Right lung (tissue), 5 donors: ENCODE data around the gene PLB1. TPM values are rescaled to one million over a fixed set of nuclear protein-coding genes. Genes with fewer than 3 reads are reported as not detected.

ENCODE experiments used
- DNase-seq, 2 donors: peaks; one replicate each; pipeline ENCODE4 v3.0.0-alpha.2; 2013
- polyA plus RNA-seq, 5 donors: library from polyadenylated mRNA; unstranded; fragments of 120-200 nt; gene quantifications; one replicate each; pipeline versions ENCODE4 v1.2.1 to v1.2.3, GENCODE V29; 2013; ENCODE audit warnings: inconsistent platforms in 1 of 5, low replicate concordance in 1 of 5; ENCODE audit not compliant: insufficient read length in 5 of 5, insufficient read depth in 1 of 5

Gene PLB1
- polyA plus RNA-seq, 5 donors = 1.2 to 2.1 (median 1.7) TPM

DNA sequence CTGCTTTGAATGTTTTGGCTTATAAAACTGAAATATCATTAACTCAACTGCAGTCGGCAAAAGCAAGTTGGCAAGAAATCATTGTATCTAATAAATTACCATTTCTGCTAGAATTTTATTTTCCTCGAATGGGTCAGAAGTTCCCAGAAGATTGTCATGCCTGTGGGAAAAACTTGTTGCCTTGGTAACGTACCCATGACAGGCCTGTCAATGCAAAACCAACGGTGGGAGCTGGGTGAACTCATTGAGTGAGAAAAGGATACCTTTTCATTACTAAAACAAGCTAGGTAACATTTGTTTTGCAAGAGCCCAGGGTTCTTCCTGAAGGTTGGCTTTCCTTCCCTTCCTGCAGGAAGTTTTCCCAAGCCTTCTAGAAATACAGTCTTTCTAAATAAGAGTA lies 9.5 kb downstream of the PLB1 start:
- DNase-seq = no peak

- no peak for DNase-seq
Observed at GRCh38 chr2:28506112-28506910, 10.5 kb downstream of the PLB1 start.

- DNase-seq = no peak
Observed at GRCh38 chr2:28507796-28508764, 12.2 kb downstream of the PLB1 start.

- DNase-seq = no peak
Observed at GRCh38 chr2:28509361-28509760, 13.5 kb downstream of the PLB1 start.

DNA sequence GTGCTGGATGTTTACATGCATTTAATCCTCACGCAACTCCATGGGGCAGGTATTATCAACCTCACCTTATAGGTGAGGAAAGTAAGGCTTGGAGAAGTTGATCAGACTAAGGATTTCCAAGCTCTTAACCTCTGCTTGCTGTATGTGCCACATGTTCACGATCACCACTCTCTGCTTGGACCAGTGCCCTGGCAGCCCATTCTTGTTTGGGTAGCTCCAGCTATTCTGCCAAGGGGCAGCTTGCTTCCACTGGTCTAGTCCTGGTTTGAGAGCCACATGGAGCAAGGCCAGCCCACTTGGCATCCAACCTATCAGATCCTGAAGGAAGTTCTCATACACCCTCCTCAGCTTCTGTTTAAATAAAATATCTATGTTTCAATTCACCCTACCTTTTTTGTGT lies 14.3 kb downstream of the PLB1 start:
- no peak for DNase-seq

DNA sequence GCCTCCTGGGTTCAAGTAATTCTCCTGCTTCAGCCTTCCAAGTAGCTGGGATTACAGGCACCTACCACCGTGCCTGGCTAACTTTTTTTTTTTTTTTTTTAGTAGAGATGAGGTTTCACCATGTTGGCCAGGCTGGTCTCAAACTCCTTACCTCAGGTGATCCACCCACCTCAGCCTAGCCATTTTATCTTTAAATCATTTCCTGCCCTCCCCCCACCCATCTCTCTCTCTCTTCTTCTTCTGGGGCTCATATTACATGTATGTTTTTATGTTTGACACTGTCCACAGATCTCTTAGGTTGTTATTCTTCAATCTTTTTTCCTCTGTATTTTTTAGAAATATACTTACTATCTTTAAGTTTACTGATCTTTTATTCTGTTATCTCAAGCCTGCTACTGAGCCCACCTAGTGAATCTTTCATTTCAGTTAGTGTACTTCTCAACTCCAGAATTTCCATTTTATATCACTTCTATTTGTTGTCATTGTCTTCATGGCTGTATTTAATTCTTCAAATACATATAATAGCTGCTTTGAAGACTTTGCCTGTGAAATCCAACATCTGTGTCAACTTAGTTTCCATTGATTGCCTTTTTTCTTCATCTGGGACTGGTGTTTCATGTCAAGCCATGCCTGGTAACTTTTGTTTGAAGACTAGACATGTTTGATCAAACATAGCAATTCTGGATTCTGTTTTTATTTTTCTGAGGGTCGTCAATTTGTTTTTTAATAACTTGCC lies 16.2 kb downstream of the PLB1 start:
- DNase-seq = no peak

GRCh38 chr2:28512607-28512965 lies 16.7 kb downstream of the PLB1 start:
- no peak for DNase-seq

DNA sequence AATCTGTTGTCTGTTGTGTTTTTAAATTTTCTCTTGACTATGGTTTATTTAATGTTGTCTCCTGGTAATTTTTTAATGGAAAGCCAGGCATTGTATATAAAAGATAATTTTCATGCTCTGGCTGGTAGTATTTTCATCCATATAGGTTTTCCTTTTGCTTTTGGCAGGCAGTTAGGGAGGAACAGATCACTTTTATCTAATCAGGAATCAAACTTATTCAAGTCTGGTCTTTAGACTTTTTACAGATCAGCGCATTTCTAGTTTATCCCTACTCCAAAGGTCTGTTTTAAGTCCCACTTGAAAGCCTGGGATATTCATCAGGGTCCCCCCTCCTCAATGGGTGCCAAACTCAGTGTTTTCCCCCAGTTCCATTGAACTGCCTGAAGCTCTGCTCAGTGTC lies 17.2 kb downstream of the PLB1 start:
- DNase-seq = no peak

DNA sequence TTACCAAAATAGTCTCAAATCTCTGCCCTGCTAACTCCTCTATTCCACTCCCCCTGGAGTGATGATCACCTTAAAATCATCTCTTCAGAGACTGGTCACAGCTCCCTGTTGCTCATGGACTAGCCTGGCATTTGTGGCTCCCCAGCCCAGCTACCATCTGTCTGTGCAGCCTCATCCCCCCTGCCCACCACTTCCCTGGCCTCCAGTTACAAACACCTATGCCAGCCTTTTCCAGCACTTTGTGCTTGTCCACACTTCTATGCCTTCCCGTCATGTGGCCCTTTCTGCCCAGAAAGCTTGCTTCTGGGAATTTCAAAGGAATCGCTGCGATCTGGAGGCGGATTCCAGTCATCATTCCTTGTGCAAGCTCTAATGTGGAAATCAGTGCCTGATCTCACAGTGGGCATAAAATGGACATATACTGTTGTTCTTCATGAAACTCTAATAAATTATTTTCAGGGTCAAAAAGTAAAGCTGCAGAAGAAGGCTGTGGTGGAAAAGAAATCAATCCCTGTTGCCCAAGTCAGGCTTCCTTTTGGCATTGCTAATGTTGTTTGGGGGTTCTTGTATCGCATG lies 19.4 kb downstream of the PLB1 start:
- DNase-seq = no peak

DNA sequence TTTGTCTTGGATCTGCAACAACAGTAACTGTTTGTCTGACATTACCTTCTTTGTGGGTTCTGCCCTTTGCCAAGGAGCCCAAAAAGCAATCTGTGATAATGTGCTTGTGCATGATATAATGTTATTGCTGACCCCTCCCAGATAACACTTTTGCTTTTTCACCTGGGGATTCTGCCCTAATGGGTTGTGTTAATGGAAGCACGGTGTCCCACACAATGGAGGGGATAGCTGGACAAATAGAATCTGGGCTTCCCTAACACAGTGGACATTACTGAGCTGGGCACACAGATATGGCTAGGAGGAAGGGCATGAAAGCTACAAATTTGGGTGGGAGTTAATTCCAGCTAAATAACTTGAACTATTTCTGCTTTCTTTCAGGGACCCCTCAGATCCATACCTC lies 20.6 kb downstream of the PLB1 start:
- DNase-seq = no peak

GRCh38 chr2:28516950-28517349 lies 21.1 kb downstream of the PLB1 start:
- DNase-seq = no peak

GRCh38 chr2:28521663-28522062 lies 25.8 kb downstream of the PLB1 start:
- DNase-seq = no peak

DNA sequence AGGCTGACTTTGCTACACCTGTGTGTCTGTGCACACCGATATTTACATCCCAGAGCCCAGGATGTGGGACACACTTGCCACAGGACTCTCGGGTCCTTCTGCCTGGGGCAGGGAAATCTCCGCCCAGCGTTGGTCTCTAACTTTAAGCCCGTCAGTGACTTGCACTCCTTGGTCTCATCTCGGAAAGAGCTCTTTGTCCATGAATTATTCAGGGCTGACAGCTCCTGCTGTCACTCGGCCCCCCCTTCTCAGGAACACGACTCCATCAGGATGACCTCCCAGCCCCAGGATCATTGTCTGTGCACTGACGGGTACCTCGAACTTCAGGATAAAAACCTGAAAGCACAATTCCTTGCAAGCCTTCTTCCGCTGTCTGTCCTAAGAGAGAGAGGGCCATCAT lies 26.6 kb downstream of the PLB1 start:
- DNase-seq = no peak

- DNase-seq = no peak
Observed at GRCh38 chr2:28523902-28524301, 28.0 kb downstream of the PLB1 start.

GRCh38 chr2:28525481-28525880 lies 29.6 kb downstream of the PLB1 start:
- DNase-seq = no peak

DNA sequence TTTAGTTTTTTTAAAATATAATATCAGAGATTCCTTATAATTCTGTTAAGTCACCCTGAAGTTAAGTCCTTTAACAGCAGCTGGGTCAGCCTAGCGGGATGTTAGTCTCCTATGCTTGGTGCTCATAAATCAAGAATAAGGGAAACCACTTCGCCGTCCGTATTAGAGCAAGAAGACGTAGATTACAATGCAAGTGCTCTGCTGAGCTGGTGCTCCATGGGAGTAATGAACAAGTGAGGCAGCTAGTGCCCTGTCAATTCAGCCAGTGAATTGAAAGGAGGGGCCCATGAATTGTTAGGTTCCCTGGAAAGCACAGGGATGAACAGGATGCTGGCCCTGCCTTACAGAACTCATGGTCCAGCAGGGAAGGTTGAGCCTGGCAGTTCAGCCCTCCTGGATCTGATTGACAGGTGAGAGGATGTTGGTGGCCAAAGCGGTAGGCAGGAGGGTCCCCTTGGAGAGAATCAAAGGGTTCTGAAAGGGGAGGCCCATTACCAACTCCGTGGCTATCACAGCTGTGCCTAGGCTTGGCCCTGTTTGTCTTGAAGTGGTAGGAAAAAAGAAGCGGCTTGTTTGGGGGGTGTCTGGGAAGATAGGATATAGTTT lies 30.8 kb downstream of the PLB1 start:
- no peak for DNase-seq

- no peak for DNase-seq
Observed at GRCh38 chr2:28527196-28527595, 31.3 kb downstream of the PLB1 start.

DNA sequence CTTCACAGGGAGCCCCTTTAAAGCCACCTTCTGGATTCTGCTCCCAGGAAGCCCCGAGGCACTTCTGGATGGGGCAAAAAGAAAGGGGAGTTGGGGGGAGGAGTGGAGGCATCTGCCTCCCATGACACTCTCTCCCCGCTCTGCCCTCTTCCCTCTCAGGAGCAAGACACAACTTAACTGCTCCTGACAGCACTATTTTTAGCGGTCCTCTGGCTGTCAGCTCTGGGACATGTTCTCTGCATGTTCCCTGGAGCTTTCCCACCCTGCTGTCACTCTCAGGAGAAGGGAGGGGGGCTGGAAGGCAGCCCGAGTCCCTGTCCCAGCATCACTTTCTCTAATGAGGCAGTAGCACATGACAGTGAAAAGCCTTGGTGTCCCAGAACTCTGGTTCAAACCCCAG lies 32.3 kb downstream of the PLB1 start:
- no peak for DNase-seq

GRCh38 chr2:28530782-28531181 lies 34.9 kb downstream of the PLB1 start:
- no peak for DNase-seq

DNA sequence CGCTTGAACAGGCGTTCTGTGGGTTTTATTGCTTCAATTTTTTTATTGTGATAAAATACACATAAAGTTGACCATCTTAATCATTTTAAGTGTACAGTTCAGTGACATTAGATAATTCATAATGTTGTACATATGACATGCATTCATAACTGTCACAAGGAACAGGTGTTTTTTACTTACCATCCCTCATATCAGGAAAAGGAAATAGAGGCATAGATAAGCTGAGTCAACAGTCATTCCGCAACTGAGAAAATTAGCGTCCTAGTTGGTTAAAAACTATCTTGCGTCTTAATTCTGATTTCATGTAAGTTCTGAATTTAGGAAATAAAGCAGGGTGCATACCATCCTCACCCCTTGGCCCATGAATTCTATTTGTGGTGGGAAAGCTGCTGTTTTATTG lies 36.5 kb downstream of the PLB1 start:
- no peak for DNase-seq

GRCh38 chr2:28533044-28533680 lies 37.3 kb downstream of the PLB1 start:
- DNase-seq = no peak
